RPMI7951 (cell line): ENCODE data around the gene NUP35. TPM values are rescaled to one million over a fixed set of nuclear protein-coding genes. Genes with fewer than 3 reads are reported as not detected.
A peak's percentile ranks its signal among the peaks of the same experiment; 100 is the strongest.

ENCODE experiments used
- DNase-seq: peaks from one replicate; pipeline ENCODE4 v3.0.0-alpha.2; 2012; ENCODE audit warnings: low read depth
- total RNA-seq: library from RNA; depleted of rRNA; stranded (reverse); fragments of >200 nt; shearing (Covaris generic); gene quantifications from 2 replicates; pipeline ENCODE4 v1.2.3, GENCODE V29; 2014; rRNA removed

NUP35 gene
- 59.1 and 68.8 TPM in 2 replicates for total RNA-seq

- peak; percentile 88 for DNase-seq
Measured at GRCh38 chr2:183124222-183124956, at the start of gene NUP35. Gene NUP35, plus strand, starts transcription at chr2:183124443. Its CDS starts 15 bp downstream, at chr2:183124458.

GRCh38 chr2:183078163-183078463 lies 46.1 kb upstream of the NUP35 start:
- no peak for DNase-seq

- DNase-seq, result peak; percentile 89
Measured at GRCh38 chr2:183078464-183079138, 45.6 kb upstream of the NUP35 start, which contains the start of gene DUSP19. Gene DUSP19, plus strand, starts transcription at chr2:183078747. Its CDS starts 187 bp downstream, at chr2:183078934.

GRCh38 chr2:183079139-183079775 lies 45.0 kb upstream of the NUP35 start:
- DNase-seq, result peak; percentile 38

GRCh38 chr2:183081911-183082310 lies 42.3 kb upstream of the NUP35 start:
- DNase-seq, result no peak

- DNase-seq, result no peak
Measured at GRCh38 chr2:183088061-183088460, 36.2 kb upstream of the NUP35 start.

GRCh38 chr2:183089192-183089851 lies 34.9 kb upstream of the NUP35 start:
- DNase-seq, result no peak

GRCh38 chr2:183091318-183091953 lies 32.8 kb upstream of the NUP35 start:
- no peak for DNase-seq

GRCh38 chr2:183091954-183092345 lies 32.3 kb upstream of the NUP35 start:
- no peak for DNase-seq

GRCh38 chr2:183093857-183094657 lies 30.2 kb upstream of the NUP35 start:
- DNase-seq, result peak; percentile 23

- DNase-seq, result peak; percentile 74
Measured at GRCh38 chr2:183105402-183106134, 18.7 kb upstream of the NUP35 start.

- DNase-seq, result no peak
Measured at GRCh38 chr2:183112577-183112976, 11.7 kb upstream of the NUP35 start.

- DNase-seq, result no peak
Measured at GRCh38 chr2:183113630-183114029, 10.6 kb upstream of the NUP35 start.

- no peak for DNase-seq
Measured at GRCh38 chr2:183117226-183117625, 7.0 kb upstream of the NUP35 start.

GRCh38 chr2:183123117-183123958 lies 905 bp upstream of the NUP35 start:
- no peak for DNase-seq

- no peak for DNase-seq
Measured at GRCh38 chr2:183123959-183124221, 353 bp upstream of the NUP35 start.

- DNase-seq, result no peak
Measured at GRCh38 chr2:183124957-183125255, 663 bp downstream of the NUP35 start.

GRCh38 chr2:183125659-183126341 lies 1.6 kb downstream of the NUP35 start:
- peak; percentile 15 for DNase-seq

GRCh38 chr2:183126635-183127034 lies 2.4 kb downstream of the NUP35 start:
- DNase-seq, result no peak
